Caki2 (cell line): Measurements from ENCODE around the gene POPDC2. TPM values are rescaled to one million over a fixed set of nuclear protein-coding genes. Genes with fewer than 3 reads are reported as not detected.
A peak's percentile ranks its signal among the peaks of the same experiment; 100 is the strongest.
"Not testable (repeated sequence)": the region's sequence is repeated elsewhere in the genome, so short reads cannot be mapped to it uniquely, and the experiment has no call there.

Experiments used
- DNase-seq: peaks from one replicate; pipeline ENCODE4 v3.0.0-alpha.2; 2015; ENCODE audit warnings: low read depth
- in situ Hi-C: cut with HindIII; loops from 2 replicates; pipeline ENCODE4 v1.10.0; 2016; ENCODE audit warnings: low sequenced_read_pairs, low pct_unique_long_range_greater_than_20kb, mixed read lengths
- total RNA-seq: library from RNA; depleted of rRNA; stranded (reverse); fragments of >200 nt; shearing (Covaris generic); gene quantifications from 2 replicates; pipeline ENCODE4 v1.2.3, GENCODE V29; 2014; ENCODE audit warnings: low replicate concordance; rRNA removed

Gene POPDC2
- not detected in 2 replicates for total RNA-seq

DNA sequence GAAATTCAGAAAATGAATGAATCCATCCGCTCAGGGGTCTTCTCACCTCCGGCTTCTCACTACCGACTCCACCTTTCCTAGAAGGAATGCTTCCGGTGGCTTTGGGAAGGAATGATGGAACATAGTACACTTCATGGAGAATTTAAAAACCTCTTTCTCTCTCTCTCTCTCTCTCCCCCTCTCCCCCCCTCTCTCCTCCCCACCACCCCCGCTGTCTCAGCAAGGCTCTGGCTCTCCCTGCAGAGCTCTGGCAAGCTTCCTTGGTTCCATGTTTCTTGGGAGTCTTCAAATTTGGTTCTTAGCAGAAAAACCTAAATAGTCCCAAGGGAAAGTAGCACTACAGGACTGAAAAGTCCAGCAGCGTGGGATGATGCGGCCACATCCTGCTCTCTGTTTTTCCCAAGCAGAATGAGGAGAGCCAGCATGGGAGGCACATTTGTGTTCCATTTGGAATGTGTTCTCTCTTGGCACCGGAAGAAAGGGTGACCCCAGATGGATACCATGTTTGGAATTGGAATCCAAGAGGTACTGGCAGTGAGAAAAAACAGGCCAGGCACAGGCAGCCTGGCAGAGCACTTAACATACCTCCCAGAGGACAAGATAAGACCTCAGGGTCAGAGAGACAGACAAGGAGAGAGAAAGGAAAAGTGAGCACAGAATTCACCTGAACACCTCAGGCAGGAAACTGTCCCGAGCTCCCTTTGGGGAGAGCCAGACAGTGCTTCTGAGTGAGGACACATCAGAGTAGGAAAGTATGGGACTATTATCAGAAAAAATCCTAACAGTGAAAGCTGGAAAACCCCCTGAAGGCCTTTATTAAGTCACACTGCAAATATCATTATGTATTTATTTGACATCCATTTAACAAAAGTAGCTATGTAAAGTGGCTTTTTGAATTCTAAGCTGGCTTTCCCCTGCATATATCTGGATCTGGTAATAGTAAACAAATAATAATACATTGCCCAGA, at the start of gene POPDC2:
POPDC2 (minus strand) TSS at position 116 of the 967 bp plus-strand sequence. CDS start 166 bp downstream, outside the sequence.
- in situ Hi-C loops: no loop called here
- no peak for DNase-seq

GRCh38 chr3:119703820-119704531, 43.6 kb upstream of the POPDC2 start:
- DNase-seq: no peak
- in situ Hi-C loops: no loop called here

GRCh38 chr3:119702530-119703527, 42.4 kb upstream of the POPDC2 start, which contains the start of gene CFAP91:
CFAP91 (plus strand) TSS chr3:119703022; CDS start chr3:119703099, 77 bp downstream.
- in situ Hi-C loops: no loop called here
- peak; percentile 90 for DNase-seq

DNA sequence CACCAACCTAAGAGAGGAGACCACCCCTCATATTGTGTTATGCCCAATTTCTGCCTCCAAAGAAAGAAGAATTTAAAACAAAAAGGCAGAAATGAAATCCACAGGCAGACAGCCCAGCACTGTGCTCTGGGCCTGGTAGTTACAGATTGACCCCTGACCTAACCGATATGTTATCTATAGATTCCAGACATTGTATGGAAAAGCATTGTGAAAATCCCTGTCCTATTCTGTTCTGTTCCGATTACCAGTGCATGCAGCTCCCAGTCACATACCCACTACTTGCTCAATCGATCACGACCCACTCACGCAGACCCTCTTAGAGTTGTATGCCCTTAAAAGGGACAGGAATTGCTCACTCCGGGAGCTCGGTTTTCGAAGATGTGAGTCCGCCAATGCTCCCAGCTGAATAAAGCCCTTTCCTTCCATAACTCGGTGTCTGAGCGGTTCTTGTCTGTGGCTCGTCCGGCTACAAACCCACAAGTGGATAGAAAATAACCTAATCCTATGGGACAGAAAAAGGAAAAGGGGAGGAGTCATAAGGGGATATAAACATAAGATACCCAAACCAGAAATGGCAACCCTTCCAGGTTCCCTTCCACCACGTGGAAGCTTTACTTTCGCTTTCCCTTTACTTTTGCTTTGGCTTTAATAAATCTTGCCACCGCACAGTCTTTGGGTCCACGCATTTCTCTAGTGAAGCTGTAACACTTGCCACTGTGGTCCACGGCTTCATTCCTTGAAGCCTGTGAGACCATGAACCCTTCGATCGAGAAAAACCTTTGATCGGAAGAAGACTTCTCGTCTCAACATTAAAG, 40.7 kb upstream of the POPDC2 start:
- DNase-seq: no peak
- in situ Hi-C loops: no loop called here

DNA sequence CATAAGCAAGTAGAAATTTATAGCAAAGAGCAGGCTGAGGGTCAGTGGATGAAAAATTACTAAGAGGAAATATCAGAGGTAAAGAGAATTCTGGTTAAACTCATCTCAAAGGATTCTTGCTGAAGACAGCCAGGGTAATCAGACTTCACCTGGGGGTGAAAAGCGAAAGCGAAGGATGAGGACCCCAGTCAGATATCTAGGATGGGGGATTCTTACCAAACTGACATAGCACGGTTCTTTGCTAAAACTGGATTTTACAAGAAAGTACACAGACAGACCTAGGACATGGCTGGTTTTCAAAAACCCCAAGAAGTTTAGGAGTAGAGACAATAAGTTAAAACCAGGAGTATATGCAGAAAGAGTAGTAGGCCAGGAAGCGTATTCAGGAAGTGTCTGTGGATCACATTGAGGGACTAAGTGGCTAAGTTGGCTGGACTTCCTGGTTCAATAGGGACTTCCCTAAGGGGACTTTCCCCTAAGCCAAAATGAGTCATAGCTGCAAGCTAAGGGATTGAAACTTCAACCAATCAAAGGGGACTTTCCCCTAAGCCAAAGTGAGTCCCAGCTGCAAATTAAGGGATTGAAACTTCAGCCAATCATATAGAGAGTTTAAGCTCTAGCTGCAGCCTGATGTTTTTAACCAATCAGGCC, 40.0 kb upstream of the POPDC2 start:
- peak; percentile 63 for DNase-seq
- in situ Hi-C loops: no loop called here

- in situ Hi-C loops: no loop called here
- no peak for DNase-seq
Measured at GRCh38 chr3:119697394-119697793, 37.0 kb upstream of the POPDC2 start.

GRCh38 chr3:119695480-119695879, 35.1 kb upstream of the POPDC2 start:
- no peak for DNase-seq
- in situ Hi-C loops: no loop called here

DNA sequence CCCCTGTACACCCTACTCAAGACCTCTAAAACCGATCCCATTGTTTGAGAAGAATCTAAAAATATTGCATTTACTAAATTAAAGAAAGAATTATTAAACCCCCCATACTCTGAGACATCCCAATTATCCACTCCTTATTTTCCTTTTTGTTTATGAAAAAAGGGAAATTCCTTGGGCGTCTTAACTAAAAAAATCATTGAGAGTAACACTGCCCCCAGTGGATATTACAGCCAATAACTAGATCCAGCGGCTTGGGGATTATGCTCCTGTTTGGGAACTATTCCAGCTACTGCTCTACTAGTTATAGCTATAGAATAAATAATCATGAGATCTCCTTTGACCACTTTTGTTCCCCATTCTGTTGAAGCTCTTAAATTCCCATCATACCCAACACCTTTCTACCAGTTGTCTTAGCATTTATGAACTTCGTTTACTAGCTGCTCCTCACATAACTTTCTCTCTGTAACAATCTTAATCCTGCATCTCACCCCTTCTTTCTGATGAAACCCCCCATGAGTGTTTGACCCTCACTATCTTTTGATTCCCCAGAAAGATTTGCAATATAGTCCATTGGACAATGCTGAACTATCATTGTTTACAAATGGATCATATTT, 29.8 kb upstream of the POPDC2 start:
- in situ Hi-C loops: no loop called here
- no peak for DNase-seq

DNA sequence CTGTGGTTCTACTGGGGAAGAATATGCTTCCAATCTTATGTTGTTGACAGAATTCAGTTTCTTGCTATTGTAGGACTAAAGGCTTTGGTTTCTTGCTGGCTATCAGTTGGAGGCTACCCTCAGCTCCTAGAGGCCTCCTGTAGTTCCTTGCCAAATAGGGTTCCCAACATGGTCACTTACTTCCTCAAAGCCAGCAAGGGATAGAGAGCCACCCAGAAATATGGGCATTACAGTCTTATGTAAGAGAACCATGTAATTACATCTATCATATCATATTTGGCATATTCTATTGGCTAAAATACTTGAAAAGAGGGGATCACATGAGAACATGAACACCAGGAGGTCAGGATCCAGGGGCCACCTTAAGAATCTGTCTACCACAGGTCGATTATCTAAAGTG, 23.0 kb upstream of the POPDC2 start:
- in situ Hi-C loops: no loop called here
- no peak for DNase-seq

- no peak for DNase-seq
- in situ Hi-C loops: no loop called here
Measured at GRCh38 chr3:119681279-119681678, 20.9 kb upstream of the POPDC2 start.

DNA sequence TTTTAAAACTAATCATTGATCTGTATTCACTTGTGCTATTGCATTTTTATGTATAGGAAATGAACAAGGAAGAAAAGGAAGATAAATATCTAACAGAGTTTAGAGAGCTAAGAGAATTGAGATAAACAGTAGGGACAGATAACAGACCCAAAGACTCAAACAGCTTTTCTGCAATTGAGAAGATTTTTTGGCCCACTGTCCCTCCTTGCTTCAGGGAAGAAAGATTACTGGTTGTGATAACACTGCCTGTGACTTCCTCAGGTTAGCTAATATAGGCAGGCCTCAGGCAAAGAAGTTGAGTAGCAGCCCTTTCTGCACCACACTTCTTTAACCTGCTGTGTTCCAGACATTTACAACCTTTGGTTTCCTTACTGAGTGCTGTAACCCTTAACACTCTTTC, 19.5 kb upstream of the POPDC2 start:
- in situ Hi-C loops: no loop called here
- DNase-seq: no peak

DNA sequence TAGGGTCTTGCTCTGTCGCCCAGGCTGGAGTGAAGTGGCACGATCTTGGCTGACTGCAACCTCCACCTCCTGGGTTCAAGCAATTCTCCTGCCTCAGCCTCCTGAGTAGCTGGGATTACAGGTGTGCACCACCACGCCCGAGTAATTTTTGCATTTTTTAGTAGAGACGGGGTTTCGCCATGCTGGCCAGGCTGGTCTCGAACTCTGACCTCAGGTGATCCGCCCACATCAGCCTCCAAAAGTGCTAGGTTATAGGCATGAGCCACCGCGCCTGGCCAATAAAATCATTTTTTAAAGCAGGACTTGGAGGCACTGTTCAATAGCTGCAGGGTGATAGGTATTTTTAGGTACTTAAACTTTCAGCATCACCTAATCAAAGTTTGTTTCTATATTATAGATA, 17.8 kb upstream of the POPDC2 start:
- DNase-seq, in situ Hi-C loops: not testable (repeated sequence)

DNA sequence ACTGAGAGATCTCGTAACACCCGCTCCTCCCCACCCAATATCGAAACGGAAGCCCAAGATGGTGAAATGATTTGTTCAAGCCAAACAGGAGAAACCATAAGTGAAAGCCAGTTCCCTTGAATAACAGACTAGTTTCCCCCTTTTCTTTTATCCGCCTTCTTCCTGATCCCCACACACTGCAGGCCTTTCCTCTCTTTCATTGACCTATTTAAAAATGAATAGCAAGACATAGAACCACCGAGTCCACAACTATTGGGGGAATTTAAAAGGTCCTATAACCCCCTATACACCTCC, 17.2 kb upstream of the POPDC2 start:
- no peak for DNase-seq
- in situ Hi-C loops: no loop called here

DNA sequence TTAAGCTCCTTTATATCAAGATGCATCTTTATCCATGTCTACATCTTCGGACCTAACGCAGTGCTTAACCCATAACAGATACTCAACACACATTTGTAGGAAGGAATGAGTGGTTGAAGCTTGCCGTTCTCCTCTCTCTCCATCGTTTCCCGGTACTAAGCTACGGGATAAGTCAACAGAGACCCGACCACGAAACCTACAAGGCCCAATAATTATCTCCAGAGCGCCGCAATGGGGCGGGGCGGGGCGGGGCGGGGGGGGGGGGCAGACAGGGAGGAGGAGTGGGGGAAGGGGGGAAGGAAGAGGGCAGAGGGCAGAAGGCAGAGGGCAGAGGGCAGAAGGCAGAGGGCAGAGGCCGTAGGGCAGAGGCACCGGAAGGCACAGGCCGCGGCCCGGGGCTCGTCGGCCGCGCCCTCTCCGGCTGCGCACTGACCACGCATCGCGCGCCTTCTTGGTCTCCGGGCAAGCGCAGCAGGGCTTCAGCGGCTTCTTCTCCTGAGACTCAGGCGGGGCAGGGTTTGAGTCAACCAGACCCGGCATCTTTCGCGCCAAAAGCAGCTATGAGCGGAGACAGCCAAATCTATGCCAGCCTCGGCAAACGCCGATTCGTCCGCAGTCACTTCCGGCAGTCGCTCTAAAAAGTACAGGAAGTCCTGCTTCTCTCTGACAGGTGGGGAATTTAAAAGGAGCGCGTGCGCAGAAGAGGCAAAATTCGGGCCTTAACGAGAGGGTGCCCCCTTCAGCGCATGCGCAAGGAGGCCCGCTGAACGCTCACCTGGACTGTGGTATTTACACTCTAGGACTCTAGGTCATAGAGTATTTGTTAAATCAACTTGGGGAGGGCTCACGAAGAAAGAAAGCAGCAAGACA, 16.6 kb upstream of the POPDC2 start, which contains the start of gene COX17:
COX17 (minus strand) TSS at position 636 of the 870 bp plus-strand sequence; CDS start at position 540, 96 bp downstream.
- in situ Hi-C loops: no loop called here
- DNase-seq: peak; percentile 91

GRCh38 chr3:119676020-119676419, 15.6 kb upstream of the POPDC2 start:
- DNase-seq: no peak
- in situ Hi-C loops: no loop called here
